NCI-H2029 treated with DMSO at 0.1 percent for 48 hours (cell line): ENCODE measurements around the gene CEL.
A peak's percentile ranks its signal among the peaks of the same experiment; 100 is the strongest.

Source experiments
- DNase-seq: peaks from one replicate; lab custom pipeline; 2025; lab: John Stamatoyannopoulos, UW

Gene CEL

DNA sequence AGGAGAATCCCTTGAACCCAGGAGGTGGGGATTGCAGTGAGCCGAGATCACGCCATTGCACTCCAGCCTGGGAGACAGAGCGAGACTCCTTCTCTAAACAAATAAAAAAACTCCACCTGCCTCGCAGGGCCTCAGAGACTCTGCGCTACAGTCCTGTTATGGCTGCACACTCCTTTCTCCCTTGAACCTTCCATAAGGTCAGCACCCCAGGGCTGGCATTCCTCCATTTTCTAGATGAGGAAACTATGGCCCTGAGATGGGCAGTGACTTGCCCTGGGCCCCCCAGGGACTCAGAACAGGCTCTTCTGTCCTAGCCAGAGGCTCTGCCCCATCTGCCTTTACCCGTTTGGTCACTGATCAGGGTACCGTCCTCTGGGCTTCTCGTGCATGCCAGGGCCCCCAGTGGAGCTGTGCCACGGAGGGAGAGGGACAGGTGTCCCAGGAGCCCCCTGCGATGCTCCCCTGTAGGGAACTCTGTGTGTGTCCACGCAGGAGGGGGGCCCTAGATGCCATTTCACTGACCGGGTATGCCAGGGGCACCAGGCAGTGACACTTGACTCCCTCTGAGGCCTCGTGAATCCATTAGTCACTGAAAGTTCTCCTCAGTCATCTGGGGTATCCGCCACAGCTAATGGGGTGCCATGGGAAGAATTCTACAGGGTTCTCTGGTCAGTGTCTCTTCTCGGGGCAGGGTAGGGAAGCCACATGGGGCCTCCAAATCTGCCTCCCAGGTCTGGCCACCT lies 43.1 kb downstream of the CEL start:
- no peak for DNase-seq

- no peak for DNase-seq
Observed at GRCh38 chr9:133105461-133105770, 43.6 kb downstream of the CEL start.

GRCh38 chr9:133106511-133107244 lies 44.9 kb downstream of the CEL start:
- DNase-seq: no peak

DNA sequence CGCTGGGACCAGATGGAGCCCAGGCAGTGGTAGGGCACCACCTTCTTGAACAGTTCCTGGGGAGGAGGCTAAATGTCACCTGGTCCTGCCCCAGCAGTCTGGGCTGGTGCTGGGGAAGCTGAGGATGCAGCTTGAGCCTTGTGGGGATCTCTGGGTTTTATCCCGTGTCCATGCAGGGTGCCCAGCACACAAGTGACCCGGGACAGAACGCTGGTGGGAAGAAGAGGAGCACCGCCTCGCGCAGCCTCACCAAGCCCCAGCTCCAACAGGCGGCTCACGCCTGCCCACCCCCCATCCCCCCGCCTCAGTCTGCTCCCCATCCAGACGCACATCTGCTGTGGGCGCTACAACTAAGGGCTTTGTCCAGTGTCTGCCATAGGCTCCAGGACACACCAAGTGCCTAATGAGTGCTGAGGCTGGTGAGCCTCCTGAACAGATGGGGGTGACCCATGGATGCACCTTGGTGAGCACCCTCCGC lies 45.5 kb downstream of the CEL start:
- no peak for DNase-seq

DNA sequence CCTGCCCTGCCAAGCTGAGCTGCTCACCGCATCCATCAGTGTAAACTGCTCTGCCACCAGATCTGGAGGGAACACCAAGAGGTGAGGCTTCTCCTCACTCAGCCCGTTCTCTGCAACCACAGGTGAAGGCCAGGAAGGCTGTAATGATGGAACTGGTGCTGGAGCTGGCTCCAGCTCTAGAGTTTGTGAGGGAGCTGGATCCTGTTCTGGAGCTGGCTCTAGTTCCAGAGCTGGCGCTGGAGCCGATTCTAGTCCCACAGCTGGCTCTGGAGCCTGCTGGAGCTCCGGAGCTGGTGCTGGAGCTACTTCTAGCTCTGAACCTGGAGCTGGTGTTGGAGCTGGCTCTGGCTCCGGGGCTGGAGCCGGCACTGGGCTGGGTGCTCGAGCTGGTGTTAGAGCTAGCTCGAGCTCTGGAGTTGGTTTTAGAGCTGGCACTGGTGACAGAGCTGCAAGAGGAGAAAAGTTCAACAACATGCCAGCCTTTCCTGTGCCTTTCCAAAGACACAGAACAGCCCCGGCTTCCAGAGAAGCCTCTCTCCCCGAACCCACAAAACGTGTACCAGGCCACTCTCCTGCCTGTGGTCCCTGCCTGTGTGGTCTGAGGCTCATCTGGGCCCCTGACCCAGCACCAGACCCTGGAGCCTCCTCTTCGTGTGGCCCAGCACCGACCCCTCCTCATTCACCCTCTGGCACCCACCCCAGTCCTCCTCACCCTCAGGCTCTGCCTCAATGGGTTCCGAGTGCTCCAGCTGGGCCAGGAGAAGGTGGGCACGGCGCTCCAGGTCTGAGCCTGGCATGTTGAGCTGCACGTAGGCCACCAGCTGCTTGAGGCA lies 46.4 kb downstream of the CEL start:
- no peak for DNase-seq

DNA sequence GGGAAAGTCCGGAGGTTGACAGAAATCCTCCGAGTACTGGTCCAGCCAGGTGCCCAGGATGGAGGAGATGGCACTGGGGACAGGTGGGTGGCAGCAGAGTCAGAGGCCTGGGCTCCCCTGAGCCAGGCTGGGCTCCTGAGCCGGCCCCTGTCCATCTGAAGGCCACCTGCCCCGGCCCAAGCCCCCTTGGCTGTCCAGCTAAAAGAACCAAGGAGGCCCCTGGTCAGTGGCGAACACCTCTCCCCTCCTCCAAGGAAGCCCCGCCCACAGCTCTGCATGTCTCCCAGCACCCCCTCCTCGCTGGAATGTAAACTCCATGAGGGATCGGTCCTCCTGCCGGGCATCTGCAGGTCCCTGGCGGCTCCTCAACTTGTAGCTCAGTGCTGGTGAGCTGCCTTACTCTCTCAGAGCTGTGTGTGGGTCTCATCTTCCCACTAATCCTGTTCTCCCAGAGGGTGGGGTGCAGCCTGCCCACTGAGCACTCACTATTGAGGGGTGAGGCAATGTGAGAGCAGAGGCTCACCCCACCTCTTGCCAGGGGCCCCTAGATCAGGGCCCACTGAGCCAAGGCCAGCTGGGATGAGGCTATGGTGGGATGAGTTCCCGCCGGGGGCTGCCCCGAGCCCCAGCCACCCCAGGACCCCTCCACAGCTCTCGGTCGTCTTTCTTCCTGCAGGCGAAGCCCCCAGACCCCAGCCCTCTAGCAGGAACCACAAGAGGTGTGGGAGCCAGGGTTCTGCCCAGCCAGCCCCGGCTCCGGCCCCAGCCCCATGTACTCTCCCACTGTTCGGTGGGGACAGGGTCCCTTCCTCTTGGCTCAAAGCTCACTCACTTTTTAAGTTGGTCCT lies 47.2 kb downstream of the CEL start:
- DNase-seq: no peak

DNA sequence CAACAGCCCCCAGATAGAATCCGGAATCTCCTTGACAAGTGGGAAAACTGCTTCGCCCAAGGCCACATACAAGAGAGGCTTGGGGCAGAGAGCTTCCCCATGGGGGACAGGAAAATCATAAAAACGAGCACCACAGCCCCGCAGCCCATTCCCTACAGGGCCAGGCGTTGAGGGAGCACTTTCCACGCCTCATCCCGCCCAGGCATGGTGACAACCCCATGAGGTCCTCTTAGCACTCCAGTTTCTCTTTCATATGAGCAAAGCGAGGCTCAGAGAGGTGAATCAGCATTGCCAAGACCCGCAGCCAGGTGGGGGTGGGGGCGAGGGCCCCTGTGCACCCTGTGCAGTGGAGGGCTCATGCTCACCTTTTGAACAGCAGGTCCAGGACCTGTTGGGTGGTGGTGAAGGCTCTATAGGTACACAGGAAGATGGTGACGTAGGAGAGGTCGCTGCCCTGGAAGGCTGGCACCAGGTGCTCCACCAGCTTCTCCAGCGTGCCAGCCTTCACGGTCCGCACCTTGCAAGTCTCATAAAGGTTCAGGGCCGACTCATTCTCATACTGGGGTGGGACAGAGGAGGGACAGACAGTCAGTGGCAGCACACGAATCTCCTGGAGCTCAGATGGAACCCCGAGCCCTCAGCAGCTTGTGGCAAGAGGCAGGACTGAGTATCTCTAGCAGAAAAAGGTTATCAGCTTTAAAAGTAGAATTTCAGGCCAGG lies 48.3 kb downstream of the CEL start:
- DNase-seq: no peak

DNA sequence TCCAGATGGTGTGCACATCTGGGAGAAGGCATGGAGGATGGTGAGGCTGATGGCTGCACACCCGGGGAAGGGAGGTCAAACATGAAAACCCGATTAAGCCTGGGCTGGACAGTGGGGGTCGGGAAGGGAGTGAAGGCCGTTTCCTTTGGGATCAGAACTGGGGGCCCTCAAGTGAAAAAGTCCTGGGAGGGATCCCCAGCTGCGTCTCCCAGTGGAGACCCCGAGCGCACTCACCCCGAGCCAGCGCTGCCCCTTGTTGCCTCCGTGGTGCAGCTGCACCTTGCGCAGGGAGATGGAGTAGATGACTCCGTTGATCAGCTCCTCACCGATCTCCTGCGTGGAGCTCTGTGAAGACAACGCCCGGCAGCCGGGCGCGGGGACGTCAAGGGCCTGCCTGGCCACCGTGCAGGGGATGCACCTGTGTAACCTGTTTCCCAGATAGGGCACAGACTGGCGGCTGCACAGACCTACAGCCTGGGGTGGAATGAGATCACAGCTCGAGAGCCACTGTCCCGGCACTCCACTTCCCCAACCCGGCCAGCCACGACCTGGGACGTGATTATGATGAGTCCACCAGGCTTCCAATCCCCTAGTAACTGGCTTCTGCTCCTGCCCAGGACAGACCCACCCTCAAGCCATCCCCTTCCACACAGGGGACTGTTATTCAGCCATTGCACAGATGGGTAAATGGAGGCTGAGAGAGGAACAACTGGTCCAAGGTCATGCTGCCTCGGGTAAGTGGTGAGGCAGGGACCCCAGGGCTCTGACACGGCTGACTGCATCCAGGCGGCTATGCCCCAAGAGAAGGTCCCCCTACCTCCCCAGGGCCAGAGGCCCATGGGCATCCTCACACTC lies 50.3 kb downstream of the CEL start:
- DNase-seq: no peak

- DNase-seq: no peak
Observed at GRCh38 chr9:133112663-133113026, 50.9 kb downstream of the CEL start.

DNA sequence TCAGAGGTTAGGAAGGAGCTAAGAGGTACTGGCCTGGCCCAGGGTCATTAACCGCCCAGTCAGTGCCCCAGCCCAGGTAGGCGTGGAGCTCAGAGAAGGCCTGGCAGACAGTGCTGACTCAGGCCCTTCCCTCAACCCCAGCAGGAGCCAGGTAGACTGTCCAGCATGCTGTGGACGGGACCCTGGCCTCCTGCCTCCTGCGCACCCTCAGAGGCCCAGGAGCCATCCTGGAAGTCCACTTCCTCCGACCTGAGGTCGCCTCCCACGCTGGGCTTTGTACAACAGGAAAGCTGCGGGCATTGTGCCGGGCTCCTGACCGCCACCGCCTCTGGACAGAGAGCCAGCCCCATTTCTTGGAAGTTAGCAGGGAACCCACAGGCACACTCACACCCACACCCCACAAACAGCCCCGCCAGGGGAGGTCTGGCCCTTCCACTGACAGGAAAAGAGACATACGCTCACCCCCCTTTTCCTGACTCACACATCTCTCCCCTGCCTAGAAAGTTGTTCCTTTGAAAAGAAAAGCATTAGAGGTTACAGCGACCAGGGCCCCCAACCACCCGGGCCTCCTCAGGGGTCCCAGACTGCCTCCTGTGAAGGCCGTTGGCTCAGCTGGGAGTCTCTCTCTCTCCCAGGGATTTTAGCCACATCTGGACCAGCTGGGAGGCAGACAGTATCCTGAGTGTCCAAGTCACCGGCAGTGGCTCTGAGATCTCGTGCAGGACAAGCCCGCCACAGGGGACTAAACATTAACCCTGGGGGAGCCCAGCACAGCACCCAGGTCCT lies 51.6 kb downstream of the CEL start:
- no peak for DNase-seq

DNA sequence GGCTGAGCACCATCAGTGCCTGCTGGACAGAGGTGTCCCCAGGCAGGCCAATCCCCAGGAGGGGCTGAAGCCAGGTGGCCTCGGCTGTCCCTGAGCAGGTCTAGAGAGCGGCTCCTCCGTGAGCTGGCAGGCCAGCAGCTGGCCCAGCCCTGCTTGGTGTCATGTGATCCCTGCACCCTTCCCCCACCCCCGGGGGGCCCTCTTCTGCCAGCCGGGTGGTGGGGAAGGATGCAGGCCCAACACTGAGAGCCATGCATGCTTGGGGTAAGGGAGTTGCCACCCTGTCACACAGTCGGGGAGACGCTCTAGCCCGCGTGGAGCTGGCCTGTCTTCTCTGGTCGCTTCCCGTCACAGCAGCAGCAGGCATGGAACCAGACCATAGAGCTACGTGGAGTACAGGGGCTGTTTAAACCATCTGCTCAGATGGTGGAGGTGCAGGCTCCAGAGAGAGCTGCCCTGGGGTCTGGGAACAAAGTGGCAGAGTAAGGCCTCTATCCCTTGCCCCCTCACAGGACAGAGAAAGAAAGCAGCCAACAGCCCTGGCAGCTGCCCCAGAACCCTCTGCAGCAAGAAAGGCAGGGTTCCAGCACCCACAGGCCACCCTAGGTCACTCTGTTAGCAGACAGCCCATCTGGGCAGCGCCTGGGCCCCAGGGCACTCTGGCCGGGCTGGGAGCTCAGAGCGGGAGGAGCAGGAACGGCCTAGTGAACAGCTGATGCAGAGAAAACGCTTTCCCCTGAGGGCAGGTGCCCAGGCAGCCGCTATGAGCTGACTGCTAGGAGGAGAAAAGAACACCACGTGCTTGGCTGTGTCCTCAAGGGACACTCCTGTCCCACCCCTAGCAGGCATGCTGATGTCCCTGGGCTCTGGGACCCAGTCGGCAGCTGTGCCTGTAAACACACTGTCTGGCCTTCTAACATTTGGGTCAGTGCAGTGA lies 52.4 kb downstream of the CEL start:
- no peak for DNase-seq

GRCh38 chr9:133114886-133115603 lies 53.3 kb downstream of the CEL start:
- DNase-seq: no peak

DNA sequence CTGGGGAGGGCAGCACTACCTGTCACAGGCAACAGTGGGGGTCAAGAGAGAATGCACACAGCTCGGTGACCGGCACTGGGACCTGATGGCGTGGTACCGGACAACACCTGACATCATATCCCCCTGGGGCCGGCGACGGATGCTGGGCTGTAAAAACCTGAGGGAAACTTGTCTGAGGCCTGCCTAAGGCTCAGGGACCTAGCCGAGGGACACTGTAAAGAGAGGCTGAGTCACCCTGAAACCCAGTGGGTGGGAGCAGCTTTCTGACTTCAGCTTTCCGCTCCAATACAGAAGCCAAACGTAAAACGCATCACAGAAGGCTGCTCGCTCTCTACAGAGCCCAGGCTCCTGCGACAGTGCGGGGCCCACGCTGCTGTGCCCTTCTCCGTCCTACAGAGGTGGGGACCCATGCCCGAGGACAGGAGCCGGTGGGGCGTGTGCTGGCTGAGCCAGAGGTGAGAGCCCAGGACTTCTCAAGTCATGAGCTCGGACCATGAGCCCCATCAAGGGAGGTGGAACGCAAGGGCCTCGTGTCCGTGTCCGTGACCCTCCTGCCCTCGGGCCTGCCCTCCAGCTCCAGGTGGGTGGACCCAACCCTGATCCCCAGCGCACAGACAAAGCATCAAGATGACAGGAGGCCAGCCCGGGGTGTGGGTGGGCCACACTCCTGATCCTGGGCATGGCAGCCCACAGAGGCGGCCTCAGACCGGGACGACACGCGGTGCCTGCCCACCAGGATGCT lies 54.0 kb downstream of the CEL start:
- DNase-seq: no peak

DNA sequence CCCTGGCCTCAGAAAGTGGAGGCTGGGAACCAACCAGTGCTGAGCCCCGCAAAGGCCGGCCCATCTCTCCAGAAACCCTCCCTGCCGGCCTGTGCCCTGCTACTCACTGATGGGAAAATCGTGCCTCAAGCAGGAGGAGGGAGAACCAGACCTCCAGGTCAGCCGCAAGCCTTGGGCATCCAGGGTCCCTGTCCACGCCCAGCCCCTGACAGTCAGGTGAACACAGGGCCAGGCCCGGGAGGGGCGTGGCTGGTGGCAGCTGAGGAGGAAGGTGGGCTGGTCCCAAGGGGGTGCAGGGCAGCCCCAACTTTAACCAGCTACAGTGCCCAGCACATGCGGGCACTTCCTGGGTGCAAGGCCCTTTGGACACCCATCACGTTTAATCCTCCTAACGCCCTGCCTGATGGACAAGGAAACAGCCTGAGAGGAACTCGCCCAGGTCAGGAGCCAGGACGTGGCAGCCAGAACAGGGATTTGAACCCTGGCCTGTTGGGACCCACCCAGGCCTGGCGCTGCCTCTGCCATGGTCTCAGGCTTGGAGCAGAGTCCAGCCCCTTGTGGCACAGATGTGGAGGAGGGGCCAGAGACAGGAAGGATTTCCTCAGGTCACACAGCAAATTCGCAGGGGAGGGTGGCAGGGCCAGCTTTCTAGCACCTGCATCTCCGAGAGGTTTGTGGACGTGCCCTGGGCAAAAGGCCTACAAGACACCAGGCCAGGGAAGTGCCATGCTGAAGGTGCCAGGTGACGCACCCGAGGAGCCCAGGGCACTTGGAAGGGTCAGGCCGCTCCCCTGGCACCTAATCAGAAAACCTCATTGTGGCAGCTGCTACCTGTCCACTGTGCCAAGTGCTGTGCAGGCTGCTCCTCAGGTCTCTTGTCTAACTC lies 54.8 kb downstream of the CEL start:
- DNase-seq: no peak

- peak; percentile 50 for DNase-seq
Observed at GRCh38 chr9:133117271-133118178, 55.7 kb downstream of the CEL start.
